Measurements from ENCODE around the gene CLDN14. TPM values are rescaled to one million over a fixed set of nuclear protein-coding genes. Genes with fewer than 3 reads are reported as not detected.
"Not testable (repeated sequence)": the region's sequence is repeated elsewhere in the genome, so short reads cannot be mapped to it uniquely, and the experiment has no call there.

Gene CLDN14
- polyA plus RNA-seq, 3 donors, result 2.3 to 6.8 (median 4.5) TPM

GRCh38 chr21:36478207-36478701 lies 1.7 kb downstream of the CLDN14 start:
- DNase-seq (ENCODE audit: extremely low read depth in 1 of 11, low read depth in 9 of 11, low spot score in 4 of 11), result no peak

GRCh38 chr21:36477559-36477958 lies 2.4 kb downstream of the CLDN14 start:
- DNase-seq (ENCODE audit: extremely low read depth in 1 of 11, low read depth in 9 of 11, low spot score in 4 of 11), result no peak

GRCh38 chr21:36477001-36477400 lies 2.9 kb downstream of the CLDN14 start:
- no peak for DNase-seq (ENCODE audit: extremely low read depth in 1 of 11, low read depth in 9 of 11, low spot score in 4 of 11)

GRCh38 chr21:36476541-36476940 lies 3.4 kb downstream of the CLDN14 start:
- not testable (repeated sequence) for DNase-seq (ENCODE audit: extremely low read depth in 1 of 11, low read depth in 9 of 11, low spot score in 4 of 11)

GRCh38 chr21:36474591-36474990 lies 5.3 kb downstream of the CLDN14 start:
- DNase-seq (ENCODE audit: extremely low read depth in 1 of 11, low read depth in 9 of 11, low spot score in 4 of 11), result no peak

GRCh38 chr21:36473203-36473602 lies 6.7 kb downstream of the CLDN14 start:
- no peak for DNase-seq (ENCODE audit: extremely low read depth in 1 of 11, low read depth in 9 of 11, low spot score in 4 of 11)

- no peak for DNase-seq (ENCODE audit: extremely low read depth in 1 of 11, low read depth in 9 of 11, low spot score in 4 of 11)
Observed at GRCh38 chr21:36472377-36472776, 7.5 kb downstream of the CLDN14 start.

- DNase-seq (ENCODE audit: extremely low read depth in 1 of 11, low read depth in 9 of 11, low spot score in 4 of 11), result no peak
Observed at GRCh38 chr21:36471254-36471723, 8.6 kb downstream of the CLDN14 start.

- DNase-seq (ENCODE audit: extremely low read depth in 1 of 11, low read depth in 9 of 11, low spot score in 4 of 11), result no peak
Observed at GRCh38 chr21:36470294-36470693, 9.6 kb downstream of the CLDN14 start.

- DNase-seq (ENCODE audit: extremely low read depth in 1 of 11, low read depth in 9 of 11, low spot score in 4 of 11), result no peak
Observed at GRCh38 chr21:36466061-36466511, 13.8 kb downstream of the CLDN14 start.

GRCh38 chr21:36465478-36465877 lies 14.4 kb downstream of the CLDN14 start:
- no peak for DNase-seq (ENCODE audit: extremely low read depth in 1 of 11, low read depth in 9 of 11, low spot score in 4 of 11)

- DNase-seq (ENCODE audit: extremely low read depth in 1 of 11, low read depth in 9 of 11, low spot score in 4 of 11), result no peak
Observed at GRCh38 chr21:36464590-36464989, 15.3 kb downstream of the CLDN14 start.

GRCh38 chr21:36463991-36464390 lies 15.9 kb downstream of the CLDN14 start:
- DNase-seq (ENCODE audit: extremely low read depth in 1 of 11, low read depth in 9 of 11, low spot score in 4 of 11), result no peak

- no peak for DNase-seq (ENCODE audit: extremely low read depth in 1 of 11, low read depth in 9 of 11, low spot score in 4 of 11)
Observed at GRCh38 chr21:36463204-36463603, 16.7 kb downstream of the CLDN14 start.

- no peak for DNase-seq (ENCODE audit: extremely low read depth in 1 of 11, low read depth in 9 of 11, low spot score in 4 of 11)
Observed at GRCh38 chr21:36461918-36462486, 17.9 kb downstream of the CLDN14 start.

- no peak for DNase-seq (ENCODE audit: extremely low read depth in 1 of 11, low read depth in 9 of 11, low spot score in 4 of 11)
Observed at GRCh38 chr21:36461277-36461917, 18.5 kb downstream of the CLDN14 start.

GRCh38 chr21:36460866-36461265 lies 19.1 kb downstream of the CLDN14 start:
- no peak for DNase-seq (ENCODE audit: extremely low read depth in 1 of 11, low read depth in 9 of 11, low spot score in 4 of 11)

GRCh38 chr21:36459098-36459497 lies 20.8 kb downstream of the CLDN14 start:
- DNase-seq (ENCODE audit: extremely low read depth in 1 of 11, low read depth in 9 of 11, low spot score in 4 of 11), result no peak

GRCh38 chr21:36456729-36457414 lies 23.1 kb downstream of the CLDN14 start:
- DNase-seq (ENCODE audit: extremely low read depth in 1 of 11, low read depth in 9 of 11, low spot score in 4 of 11), result no peak

- DNase-seq (ENCODE audit: extremely low read depth in 1 of 11, low read depth in 9 of 11, low spot score in 4 of 11), result no peak
Observed at GRCh38 chr21:36454706-36455105, 25.2 kb downstream of the CLDN14 start.

Measured in renal cortex interstitium (tissue), 11 donors.